Adrenal gland (tissue), 5 donors: ENCODE data around the gene CMYA5.

Experiments
- POLR2A ChIP-seq, 2 donors: fragments of 450-650 bp; IDR thresholded peaks; one replicate each; pipeline ENCODE4 v1.6.1; 2017; ENCODE audit warnings: antibody characterized with exemption in 2 of 2, mild to moderate bottlenecking in 2 of 2, moderate library complexity in 1 of 2
- TF ChIP-seq, protein P1 (sequence below), 6 experiments: fragments of 450-650 bp in 4 of 6; fragments of 200-600 bp in 2 of 6; sonication (generic) in 1 of 6; IDR thresholded peaks; 1 replicate in 5 of 6; 2 replicates in 1 of 6; pipeline versions ENCODE4 v1.5.1 to v1.8.0; 2016 to 2021; ENCODE audit warnings: antibody characterized with exemption in 6 of 6, mild to moderate bottlenecking in 2 of 6, moderate library complexity in 1 of 6
- donor health status: DM: no; HTN: no; CAD: no.

DNA sequence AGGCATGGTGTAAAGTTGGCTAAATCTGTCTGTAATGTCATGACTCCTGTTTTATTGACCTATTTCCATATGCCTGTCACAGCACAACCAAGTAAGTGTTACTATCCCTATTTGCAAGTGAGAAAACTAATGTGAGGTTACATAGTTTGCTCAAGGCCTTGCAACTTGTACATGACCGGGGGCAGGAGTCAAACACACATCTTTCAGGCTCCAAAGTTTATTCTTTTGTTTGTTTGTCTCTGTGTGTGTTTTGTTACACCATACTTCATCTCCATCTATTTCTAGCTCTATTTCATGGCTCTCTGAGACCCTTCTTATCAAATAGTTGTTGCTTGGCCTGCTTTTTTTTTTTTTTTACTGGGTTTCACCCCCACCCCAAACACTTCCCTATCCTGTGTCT, 70.2 kb downstream of the CMYA5 start:
- no peak for TF ChIP-seq POLR2A (IDR thresholded peaks at IDR 0.05)
- TF ChIP-seq, protein P1, sequence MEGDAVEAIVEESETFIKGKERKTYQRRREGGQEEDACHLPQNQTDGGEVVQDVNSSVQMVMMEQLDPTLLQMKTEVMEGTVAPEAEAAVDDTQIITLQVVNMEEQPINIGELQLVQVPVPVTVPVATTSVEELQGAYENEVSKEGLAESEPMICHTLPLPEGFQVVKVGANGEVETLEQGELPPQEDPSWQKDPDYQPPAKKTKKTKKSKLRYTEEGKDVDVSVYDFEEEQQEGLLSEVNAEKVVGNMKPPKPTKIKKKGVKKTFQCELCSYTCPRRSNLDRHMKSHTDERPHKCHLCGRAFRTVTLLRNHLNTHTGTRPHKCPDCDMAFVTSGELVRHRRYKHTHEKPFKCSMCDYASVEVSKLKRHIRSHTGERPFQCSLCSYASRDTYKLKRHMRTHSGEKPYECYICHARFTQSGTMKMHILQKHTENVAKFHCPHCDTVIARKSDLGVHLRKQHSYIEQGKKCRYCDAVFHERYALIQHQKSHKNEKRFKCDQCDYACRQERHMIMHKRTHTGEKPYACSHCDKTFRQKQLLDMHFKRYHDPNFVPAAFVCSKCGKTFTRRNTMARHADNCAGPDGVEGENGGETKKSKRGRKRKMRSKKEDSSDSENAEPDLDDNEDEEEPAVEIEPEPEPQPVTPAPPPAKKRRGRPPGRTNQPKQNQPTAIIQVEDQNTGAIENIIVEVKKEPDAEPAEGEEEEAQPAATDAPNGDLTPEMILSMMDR (IDR thresholded peaks at IDR 0.05) = no peak
